HepG2 (cell line): ENCODE data around the gene SLC1A3.

Source experiments
- EZH2 ChIP-seq: conservative IDR thresholded peaks from 2 replicates; pipeline ENCODE4 v1.6.1; 2012; ENCODE audit warnings: mild to moderate bottlenecking, low read depth, low read length, moderate library complexity
- KLF6 ChIP-seq: IDR thresholded peaks from 2 replicates; pipeline ENCODE4 v1.8.0; 2016; ENCODE audit warnings: missing biosample characterization, missing genetic modification reagents
- NR3C1 ChIP-seq: sonication (generic); formaldehyde crosslinking; IDR thresholded peaks from 2 replicates; pipeline ENCODE4 v1.4.0; 2020; ENCODE audit warnings: missing genetic modification reagents
- RNF2 ChIP-seq: fragments of 450-650 bp; conservative IDR thresholded peaks from 2 replicates; pipeline ENCODE4 v1.6.1; 2016; ENCODE audit warnings: low read depth
- SRSF1 ChIP-seq: fragments of 200-400 bp; formaldehyde crosslinking; optimal IDR thresholded peaks from 2 replicates; pipeline ENCODE3; 2017; ENCODE audit warnings: mild to moderate bottlenecking, low read depth, low read length, moderate library complexity
- ZNF430 ChIP-seq: sonication (generic); formaldehyde crosslinking; IDR thresholded peaks from 2 replicates; pipeline ENCODE4 v1.9.0; 2021; ENCODE audit warnings: mild to moderate bottlenecking, missing genetic modification reagents
- ZNF432 ChIP-seq: sonication (generic); formaldehyde crosslinking; IDR thresholded peaks from 2 replicates; pipeline ENCODE4 v1.5.0; 2020; ENCODE audit warnings: missing genetic modification reagents, mild to moderate bottlenecking, borderline replicate concordance
- TF ChIP-seq, protein P1 (sequence below): sonication (generic); formaldehyde crosslinking; IDR thresholded peaks from 2 replicates; pipeline ENCODE4 v1.9.0; 2021; ENCODE audit warnings: missing genetic modification reagents, mild to moderate bottlenecking, borderline replicate concordance
- TF ChIP-seq, protein P2 (sequence below): sonication (generic); formaldehyde crosslinking; IDR thresholded peaks from 2 replicates; pipeline ENCODE4 v1.4.0; 2020; ENCODE audit warnings: low read depth, mild to moderate bottlenecking, missing genetic modification reagents

GRCh38 chr5:36573438-36573837 is 33.0 kb upstream of the SLC1A3 start:
- TF ChIP-seq SRSF1 (no peak), EZH2 (no peak), KLF6 (CRISPR knock-in tag) (no peak), ZNF432 (CRISPR knock-in tag) (no peak), RNF2 (no peak), ZNF430 (CRISPR knock-in tag) (no peak), NR3C1 (CRISPR knock-in tag) (no peak)
- TF ChIP-seq, protein P1, sequence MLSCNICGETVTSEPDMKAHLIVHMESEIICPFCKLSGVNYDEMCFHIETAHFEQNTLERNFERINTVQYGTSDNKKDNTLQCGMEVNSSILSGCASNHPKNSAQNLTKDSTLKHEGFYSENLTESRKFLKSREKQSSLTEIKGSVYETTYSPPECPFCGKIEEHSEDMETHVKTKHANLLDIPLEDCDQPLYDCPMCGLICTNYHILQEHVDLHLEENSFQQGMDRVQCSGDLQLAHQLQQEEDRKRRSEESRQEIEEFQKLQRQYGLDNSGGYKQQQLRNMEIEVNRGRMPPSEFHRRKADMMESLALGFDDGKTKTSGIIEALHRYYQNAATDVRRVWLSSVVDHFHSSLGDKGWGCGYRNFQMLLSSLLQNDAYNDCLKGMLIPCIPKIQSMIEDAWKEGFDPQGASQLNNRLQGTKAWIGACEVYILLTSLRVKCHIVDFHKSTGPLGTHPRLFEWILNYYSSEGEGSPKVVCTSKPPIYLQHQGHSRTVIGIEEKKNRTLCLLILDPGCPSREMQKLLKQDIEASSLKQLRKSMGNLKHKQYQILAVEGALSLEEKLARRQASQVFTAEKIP, result no peak
- TF ChIP-seq, protein P2, sequence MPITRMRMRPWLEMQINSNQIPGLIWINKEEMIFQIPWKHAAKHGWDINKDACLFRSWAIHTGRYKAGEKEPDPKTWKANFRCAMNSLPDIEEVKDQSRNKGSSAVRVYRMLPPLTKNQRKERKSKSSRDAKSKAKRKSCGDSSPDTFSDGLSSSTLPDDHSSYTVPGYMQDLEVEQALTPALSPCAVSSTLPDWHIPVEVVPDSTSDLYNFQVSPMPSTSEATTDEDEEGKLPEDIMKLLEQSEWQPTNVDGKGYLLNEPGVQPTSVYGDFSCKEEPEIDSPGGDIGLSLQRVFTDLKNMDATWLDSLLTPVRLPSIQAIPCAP (CRISPR knock-in tag), result no peak
